GM19023 (cell line): ENCODE measurements around the gene COLEC12.

ENCODE experiments used
- ATAC-seq: cut with Tn5 transposase; IDR thresholded peaks from one replicate; pipeline ENCODE4 v1.9.1; 2021; ENCODE audit warnings: mild to moderate bottlenecking, moderate library complexity; ENCODE audit not compliant: unreplicated experiment

COLEC12 gene

GRCh38 chr18:476251-476664 is 24.2 kb downstream of the COLEC12 start:
- no peak for ATAC-seq

DNA sequence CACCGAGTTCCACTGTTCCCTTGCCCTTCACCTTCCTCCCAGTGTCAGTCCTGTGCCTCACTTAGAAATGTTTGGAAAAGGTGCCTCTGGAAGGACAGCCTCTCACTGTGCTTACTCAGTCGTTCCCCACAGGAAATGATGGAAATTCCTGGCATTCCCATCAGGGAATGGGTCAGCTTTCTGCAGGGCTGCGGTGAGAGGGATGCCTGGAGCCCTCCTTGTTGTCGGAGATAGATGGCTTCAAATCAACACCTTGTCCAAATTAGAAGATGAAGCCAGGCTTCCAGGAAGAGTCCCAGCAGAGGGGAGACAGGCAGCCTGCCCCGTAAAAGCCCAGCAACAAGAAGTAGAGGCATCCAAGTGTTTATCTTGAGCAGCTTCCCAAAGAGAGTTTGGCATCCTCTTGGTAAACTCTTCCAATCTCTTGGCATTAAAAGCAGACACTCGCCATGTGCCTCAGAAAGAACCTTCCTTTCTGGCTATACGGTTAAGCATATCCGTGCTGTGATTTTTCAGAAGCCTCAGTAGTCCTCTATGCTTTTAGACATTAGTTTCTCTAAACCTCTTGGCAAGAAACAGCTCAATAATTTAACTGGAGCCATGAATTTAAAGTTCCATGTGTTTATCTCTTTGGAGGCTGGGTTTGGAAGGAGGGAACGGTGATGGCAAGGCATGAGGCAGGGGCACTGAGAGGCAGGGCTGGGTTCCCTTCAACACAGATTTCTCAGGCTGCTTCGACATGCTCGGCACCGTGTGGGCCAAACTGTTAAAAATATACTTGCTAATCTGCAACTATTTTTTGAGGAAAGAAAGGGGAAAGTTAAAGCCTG is 25.1 kb downstream of the COLEC12 start:
- ATAC-seq: no peak

DNA sequence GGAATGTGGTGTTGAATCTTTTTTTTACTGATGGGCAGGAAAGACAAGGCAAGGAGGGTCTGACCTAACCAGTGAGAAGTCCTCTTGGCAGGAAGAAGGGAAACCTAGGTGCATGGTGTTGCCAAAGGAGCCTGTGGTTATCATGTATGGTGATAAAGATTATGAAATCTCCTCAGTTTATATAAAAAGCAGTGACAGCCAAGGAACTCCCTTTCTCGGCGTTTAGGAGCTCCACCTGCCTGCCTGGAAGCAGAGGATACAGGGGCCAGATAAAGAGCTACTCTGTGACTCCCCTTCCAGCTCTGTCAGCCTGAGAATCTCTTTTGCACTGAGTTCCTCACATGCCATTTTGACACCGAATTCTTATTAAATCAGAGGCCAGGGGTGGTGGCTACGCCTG is 26.1 kb downstream of the COLEC12 start:
- no peak for ATAC-seq

GRCh38 chr18:473802-474201 is 26.7 kb downstream of the COLEC12 start:
- ATAC-seq: no peak

GRCh38 chr18:471716-472115 is 28.8 kb downstream of the COLEC12 start:
- no peak for ATAC-seq

- no peak for ATAC-seq
Observed at GRCh38 chr18:470661-471501, 29.6 kb downstream of the COLEC12 start.

GRCh38 chr18:468955-469790 is 31.3 kb downstream of the COLEC12 start:
- ATAC-seq: no peak

DNA sequence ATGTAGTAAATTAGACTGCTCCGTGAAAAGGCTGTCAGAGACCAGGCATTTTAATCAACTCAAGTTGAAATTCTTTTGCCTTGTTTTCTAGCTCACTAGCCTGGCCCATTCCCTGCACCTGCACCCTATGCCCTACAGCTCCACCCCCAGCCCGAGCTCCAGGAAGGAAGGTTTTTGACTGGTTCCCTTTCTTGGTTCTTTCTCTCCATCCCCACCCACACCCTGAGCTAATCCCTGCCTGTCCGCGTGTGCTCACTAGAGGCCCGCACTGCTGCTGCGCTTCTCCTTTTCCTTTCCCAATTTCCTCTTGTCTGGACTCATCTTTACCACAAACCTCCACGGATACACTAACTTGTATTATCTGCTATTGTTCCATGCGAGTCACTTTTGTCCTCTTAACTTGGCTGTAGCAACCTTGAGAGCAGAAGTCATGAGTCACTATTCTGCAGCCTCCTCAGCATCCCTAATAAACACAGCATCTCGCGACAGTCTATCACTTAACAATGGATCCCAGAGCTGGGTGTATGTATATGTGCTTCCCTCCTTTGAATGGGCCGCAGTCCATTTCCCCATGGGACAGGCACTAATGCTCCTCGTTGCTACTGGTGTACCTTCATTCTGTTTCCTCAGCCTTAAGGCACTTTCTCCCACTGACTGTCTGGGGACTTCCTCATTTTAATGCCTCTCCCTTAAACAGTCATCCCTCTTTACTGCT is 36.5 kb downstream of the COLEC12 start:
- no peak for ATAC-seq

- no peak for ATAC-seq
Observed at GRCh38 chr18:463403-463802, 37.1 kb downstream of the COLEC12 start.

GRCh38 chr18:461762-462161 is 38.7 kb downstream of the COLEC12 start:
- no peak for ATAC-seq

DNA sequence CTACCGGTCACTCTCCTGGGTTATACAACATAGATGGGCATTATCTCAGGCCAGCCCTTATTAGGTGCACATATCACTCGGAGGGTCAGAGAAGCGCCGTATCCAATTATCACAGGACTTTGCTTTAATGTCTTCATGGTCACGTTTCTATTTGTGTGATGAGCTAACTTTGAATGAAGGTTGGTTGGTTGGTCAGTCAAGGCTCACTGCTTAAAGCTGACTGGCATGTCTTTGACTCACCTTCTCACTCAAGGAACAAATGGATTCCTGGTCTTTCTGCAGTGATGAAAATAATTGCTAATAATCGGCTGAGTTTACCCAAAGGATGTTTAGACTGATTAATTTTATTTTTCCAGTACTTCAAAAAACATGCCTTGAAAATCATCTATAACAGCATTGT is 39.7 kb downstream of the COLEC12 start:
- no peak for ATAC-seq

GRCh38 chr18:459814-460593 is 40.5 kb downstream of the COLEC12 start:
- no peak for ATAC-seq

DNA sequence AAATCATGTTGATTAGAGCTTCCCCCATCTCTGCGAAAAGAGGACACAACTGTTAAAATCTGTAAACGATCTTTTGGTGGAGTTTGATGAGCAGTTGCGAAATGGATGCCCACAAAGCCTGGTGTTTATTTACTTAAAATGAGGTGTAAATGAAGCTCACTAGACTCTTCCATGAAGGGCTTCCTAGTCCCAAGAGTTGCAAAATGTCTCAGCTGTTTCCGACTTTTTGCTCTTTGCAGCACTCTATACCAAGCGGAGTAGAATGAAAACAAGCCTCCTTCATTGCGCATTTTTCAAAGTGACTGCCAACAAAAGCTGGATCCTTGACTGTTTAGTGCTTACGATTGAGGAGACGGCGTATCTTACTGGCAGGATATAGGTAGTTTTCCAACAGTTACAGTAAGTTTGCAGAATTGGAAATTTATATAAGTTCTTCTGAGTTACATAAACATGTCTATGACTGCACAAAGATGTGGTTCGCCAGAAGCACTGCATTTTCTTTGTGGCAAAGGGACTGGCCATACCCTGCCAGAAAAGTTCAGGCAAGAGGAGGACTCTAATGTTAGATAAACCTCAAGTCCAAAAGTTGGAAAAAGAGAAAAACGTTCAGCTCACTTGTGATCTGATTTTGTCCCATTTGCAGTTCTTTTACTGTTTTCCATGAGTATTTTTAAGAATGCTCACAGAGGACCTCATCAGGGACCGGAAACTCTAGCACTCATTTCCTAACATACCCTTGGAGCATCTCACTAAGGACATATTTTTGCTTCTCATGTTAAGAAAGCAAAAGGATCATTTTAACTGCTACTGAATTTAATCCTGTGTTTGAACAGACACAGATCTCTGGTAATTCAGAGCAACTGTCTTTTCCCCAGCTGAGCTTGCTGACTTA is 42.7 kb downstream of the COLEC12 start:
- no peak for ATAC-seq

GRCh38 chr18:457140-457519 is 43.4 kb downstream of the COLEC12 start:
- ATAC-seq: no peak

DNA sequence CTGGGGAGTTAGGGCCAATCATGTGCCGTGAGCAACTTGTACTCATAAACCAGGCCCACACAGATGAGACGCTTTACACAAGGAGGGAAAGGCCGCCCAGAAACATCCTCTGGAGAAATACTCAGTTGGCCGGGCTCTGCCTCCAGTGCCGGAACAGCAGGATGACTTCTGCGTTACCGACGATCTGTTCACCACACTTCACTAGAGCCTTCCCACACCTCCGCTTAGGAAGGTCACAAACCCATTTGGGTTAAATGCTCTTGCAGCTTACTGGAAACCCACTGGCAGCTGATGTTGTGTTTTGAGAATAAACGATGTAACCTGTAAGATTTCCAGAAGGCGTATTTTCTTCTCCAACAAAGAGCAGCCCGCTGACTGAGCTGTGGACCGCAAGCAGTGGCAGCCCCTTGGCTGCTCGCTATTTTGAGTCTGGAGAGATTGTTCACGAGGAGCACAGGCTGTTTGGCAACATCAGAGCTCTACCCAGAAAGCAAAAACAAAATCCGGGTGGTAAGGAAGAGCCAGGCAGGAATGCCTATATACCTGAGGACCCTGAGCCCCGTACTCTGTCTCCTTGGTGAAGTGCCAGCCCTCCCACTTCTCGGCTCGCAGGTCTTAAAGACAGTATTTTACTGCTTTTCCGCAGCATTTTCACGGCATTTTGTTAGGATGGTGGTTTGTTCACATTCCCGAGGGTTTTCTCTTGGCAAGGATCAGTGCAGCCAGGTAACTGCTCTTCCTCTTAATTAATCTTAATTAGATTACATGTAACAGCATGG is 44.0 kb downstream of the COLEC12 start:
- ATAC-seq: no peak

DNA sequence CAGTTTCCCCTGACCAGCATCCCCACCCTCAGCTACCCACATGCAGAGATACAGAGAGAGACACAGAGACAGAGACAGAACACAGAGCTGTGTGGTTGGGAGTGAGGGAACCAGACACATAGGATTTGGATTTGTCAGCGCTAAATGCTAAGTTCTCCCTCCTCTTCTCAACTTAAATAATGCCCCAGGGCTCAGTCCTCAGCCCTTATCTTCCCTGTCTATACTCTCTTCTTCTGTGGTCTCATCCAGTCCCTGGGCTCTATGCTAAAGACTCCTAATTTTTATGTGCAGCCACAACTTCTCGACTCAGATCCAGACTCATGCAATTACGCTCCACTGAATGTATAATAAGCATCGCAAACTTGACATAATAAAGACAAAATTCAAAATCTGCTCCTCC is 47.1 kb downstream of the COLEC12 start:
- ATAC-seq: no peak

GRCh38 chr18:452816-453215 is 47.7 kb downstream of the COLEC12 start:
- ATAC-seq: no peak

- no peak for ATAC-seq
Observed at GRCh38 chr18:449374-449773, 51.1 kb downstream of the COLEC12 start.
